AG04450 (cell line): ENCODE results near the gene ZNF92. TPM values are rescaled to one million over a fixed set of nuclear protein-coding genes. Genes with fewer than 3 reads are reported as not detected.
"Not testable (repeated sequence)": the region's sequence is repeated elsewhere in the genome, so short reads cannot be mapped to it uniquely, and the experiment has no call there.

Experiments
- CTCF ChIA-PET: fragments of 300-600, 350-600 bp; formaldehyde crosslinking; extraction: SDS; loops from one replicate; lab custom pipeline; 2022; ENCODE audit warnings: antibody characterized with exemption, inconsistent platforms; lab: Charles Lee
- POLR2A ChIA-PET: fragments of 350-600 bp; formaldehyde crosslinking; extraction: SDS; loops from one replicate; lab custom pipeline; 2021; ENCODE audit warnings: antibody characterized with exemption, inconsistent platforms; lab: Yijun Ruan, JAX
- DNase-seq: peaks from one replicate; pipeline ENCODE4 v3.0.0-alpha.2; 2011; ENCODE audit warnings: low read depth, low spot score
- H3K27ac ChIP-seq: one replicate; pipeline ENCODE4 v1.5.1; 2012; ENCODE audit warnings: low read depth, low read length, control low read depth
- H3K27me3 ChIP-seq: one replicate; pipeline ENCODE4 v1.6.0; 2012; ENCODE audit warnings: low read length; ENCODE audit not compliant: control insufficient read depth, insufficient read depth
- H3K4me3 ChIP-seq: 2 replicates; pipeline ENCODE4 v1.5.1; 2011; ENCODE audit warnings: mild to moderate bottlenecking, low read depth, low read length, control low read depth
- H3K9me3 ChIP-seq: 2 replicates; pipeline ENCODE4 v1.5.1; 2012; ENCODE audit warnings: low read length; ENCODE audit not compliant: control insufficient read depth, insufficient read depth
- CTCF ChIP-seq: IDR thresholded peaks from 2 replicates; pipeline ENCODE4 v1.5.1; 2011; ENCODE audit warnings: low read depth, low read length, control low read depth, inconsistent platforms
- polyA plus RNA-seq: library from polyadenylated mRNA; depleted of rRNA; stranded (reverse); fragments of >200 nt; gene quantifications from 2 replicates; pipeline ENCODE4 v1.2.3, GENCODE V29; 2011

Gene ZNF92
- polyA plus RNA-seq, 1 experiment = 4.8 TPM

- H3K27me3 ChIP-seq = no peaks in the 10 kb centered on the region
- ChIA-PET CTCF (no interaction called here), POLR2A (no interaction called here)
- no peak overlapping the region for H3K27ac ChIP-seq
- DNase-seq = no peak
- peaks cover 8% of the 10 kb centered on the region; the same call in 1 of the 2 replicates for H3K9me3 ChIP-seq
- no peak overlapping the region for H3K4me3 ChIP-seq
- no peak for TF ChIP-seq CTCF
These were observed 71.5 kb downstream of the ZNF92 start for GRCh38 chr7:65444899-65445823.

- POLR2A ChIA-PET, H3K27me3 ChIP-seq, CTCF ChIA-PET, H3K4me3 ChIP-seq, DNase-seq, H3K9me3 ChIP-seq, H3K27ac ChIP-seq: not testable (repeated sequence)
- TF ChIP-seq CTCF = peak; percentile 22; the same call in 1 of the 2 replicates
These were observed 73.4 kb downstream of the ZNF92 start for GRCh38 chr7:65447041-65447440.

DNA sequence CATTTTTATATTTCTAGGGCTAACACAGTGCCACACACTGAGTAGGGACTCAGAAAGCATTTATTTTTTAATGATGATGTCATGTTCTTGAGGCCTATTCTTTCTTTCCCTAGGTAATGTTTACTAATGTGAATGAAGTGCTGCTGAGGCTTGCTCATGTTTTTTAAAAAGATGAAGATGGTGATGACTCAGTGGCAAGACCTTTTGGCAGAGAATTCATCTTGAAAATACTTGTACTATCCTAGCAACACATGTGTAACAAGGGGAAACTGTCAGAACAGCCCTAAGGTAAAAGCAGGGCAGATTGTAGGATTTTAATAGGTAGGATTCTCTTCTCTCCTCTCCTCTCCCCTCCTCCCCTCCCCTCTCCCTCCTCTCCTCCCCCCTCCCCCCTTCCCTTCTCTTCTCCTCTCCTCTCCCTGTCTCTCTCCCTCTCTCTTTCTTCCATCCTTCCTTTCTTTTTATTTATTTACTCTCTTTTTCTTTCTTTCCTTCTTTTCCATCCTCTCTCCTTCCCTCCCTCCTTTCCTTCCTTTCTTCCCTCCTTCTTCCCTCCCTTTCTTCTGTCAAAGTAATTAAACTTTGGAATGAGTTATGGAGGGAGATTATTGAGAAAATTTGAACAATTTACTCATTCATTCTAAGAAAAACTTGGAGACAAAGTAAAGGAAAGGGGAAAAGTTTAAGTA is 75.3 kb downstream of the ZNF92 start:
- Histone ChIP-seq H3K4me3 (no peak overlapping the region), H3K9me3 (peaks cover 8% of the 10 kb centered on the region; the same call in 1 of the 2 replicates), H3K27ac (no peak overlapping the region), H3K27me3 (peaks cover 3% of the 10 kb centered on the region)
- POLR2A ChIA-PET = no interaction called here
- CTCF ChIA-PET = no interaction called here
- DNase-seq = peak; percentile 24
- no peak for TF ChIP-seq CTCF

DNA sequence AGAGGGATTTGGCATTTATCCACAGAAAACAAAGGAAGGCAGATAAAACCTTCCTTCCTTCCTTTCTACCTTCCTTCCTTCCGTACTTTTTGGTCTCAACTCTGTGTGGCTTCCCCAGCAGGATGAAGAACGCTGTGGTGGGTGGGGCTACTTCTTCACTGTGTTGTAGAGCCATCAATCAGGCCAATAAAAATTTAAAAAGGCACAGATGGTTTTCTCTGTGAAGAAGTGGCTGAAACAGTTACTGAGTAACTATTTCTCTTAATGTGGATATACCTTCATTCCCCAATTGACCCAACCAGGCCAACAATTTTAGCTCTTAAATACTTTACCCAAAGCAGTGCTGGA is 75.8 kb downstream of the ZNF92 start:
- no peak for TF ChIP-seq CTCF
- Histone ChIP-seq H3K9me3 (peaks cover 8% of the 10 kb centered on the region; the same call in 1 of the 2 replicates), H3K4me3 (no peak overlapping the region), H3K27me3 (peaks cover 3% of the 10 kb centered on the region), H3K27ac (no peak overlapping the region)
- POLR2A ChIA-PET = no interaction called here
- no peak for DNase-seq
- CTCF ChIA-PET = no interaction called here
